ENCODE measurements around the gene RNASEH2A.
"Not testable (repeated sequence)": the region's sequence is repeated elsewhere in the genome, so short reads cannot be mapped to it uniquely, and the experiment has no call there.

RNASEH2A gene

DNA sequence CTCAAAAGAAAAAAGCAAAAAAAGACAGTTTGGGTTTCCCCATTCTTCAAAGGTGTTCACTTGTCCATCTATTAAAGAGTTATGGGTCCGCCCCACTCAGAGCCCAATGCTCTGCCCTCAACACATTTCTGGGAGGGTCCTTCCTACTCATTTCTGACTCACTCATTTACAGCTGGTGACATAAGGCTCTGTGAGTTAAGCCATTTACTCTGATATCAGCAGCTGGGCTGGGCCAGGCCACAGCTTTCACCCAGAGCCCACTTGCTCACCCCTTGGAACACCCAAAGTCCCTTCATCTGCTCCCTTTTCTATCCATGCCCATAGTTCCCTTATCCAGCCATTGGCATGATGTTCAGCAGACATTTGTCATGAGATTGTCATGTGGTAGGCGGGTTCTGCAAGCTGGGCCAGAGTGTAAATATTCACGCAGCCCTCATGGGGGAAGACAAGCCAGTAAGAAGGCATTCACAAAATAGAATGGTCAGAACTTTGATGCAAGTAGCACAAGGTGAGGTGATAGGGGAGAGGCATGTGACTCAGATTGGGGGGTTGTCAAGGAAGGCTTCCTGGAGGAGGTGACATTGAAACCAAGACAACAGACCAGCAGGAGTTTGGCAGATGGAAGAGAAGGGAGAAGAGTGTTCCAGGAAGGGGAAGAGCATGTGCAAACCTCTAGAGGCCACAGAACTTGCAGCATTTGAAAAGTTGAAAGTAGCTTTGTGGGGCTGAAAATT lies 37.8 kb downstream of the RNASEH2A start:
- TF ChIP-seq, protein P1, sequence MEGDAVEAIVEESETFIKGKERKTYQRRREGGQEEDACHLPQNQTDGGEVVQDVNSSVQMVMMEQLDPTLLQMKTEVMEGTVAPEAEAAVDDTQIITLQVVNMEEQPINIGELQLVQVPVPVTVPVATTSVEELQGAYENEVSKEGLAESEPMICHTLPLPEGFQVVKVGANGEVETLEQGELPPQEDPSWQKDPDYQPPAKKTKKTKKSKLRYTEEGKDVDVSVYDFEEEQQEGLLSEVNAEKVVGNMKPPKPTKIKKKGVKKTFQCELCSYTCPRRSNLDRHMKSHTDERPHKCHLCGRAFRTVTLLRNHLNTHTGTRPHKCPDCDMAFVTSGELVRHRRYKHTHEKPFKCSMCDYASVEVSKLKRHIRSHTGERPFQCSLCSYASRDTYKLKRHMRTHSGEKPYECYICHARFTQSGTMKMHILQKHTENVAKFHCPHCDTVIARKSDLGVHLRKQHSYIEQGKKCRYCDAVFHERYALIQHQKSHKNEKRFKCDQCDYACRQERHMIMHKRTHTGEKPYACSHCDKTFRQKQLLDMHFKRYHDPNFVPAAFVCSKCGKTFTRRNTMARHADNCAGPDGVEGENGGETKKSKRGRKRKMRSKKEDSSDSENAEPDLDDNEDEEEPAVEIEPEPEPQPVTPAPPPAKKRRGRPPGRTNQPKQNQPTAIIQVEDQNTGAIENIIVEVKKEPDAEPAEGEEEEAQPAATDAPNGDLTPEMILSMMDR (IDR thresholded peaks at IDR 0.05; ENCODE audit: insufficient read depth, low read length, poor library complexity, severe bottlenecking): no peak
- TF ChIP-seq EZH2phosphoT487 (conservative IDR thresholded peaks at IDR 0.05; ENCODE audit: low read length): no peak
- Histone ChIP-seq H3K9me2 (replicated peaks; ENCODE audit: insufficient read depth, low read length) (no peaks in the 10 kb centered on the region), H2AFZ (ENCODE audit: low read depth, low read length, severe bottlenecking) (no peak overlapping the region), H3K4me2 (ENCODE audit: low read depth, low read length, poor library complexity, severe bottlenecking) (no peak overlapping the region), H3K4me3 (ENCODE audit: insufficient read depth, low read length, poor library complexity, severe bottlenecking) (no peak overlapping the region), H3K36me3 (ENCODE audit: low read length) (no peaks in the 10 kb centered on the region), H3K9ac (ENCODE audit: low read length) (no peak overlapping the region), H4K20me1 (ENCODE audit: low read depth, low read length) (no peaks in the 10 kb centered on the region), H3K27me3 (ENCODE audit: low read length) (no peaks in the 10 kb centered on the region), H3K27ac (ENCODE audit: low read depth, low read length) (no peak overlapping the region), H3K9me3 (ENCODE audit: insufficient read depth, low read length) (no peaks in the 10 kb centered on the region), H3F3A (ENCODE audit: insufficient read depth) (peaks cover 9% of the 10 kb centered on the region), H3K79me2 (ENCODE audit: insufficient read depth, low read length) (0 out of 2 replicates have a peak, but pooled peaks cover 4% of the 10 kb centered on the region)

DNA sequence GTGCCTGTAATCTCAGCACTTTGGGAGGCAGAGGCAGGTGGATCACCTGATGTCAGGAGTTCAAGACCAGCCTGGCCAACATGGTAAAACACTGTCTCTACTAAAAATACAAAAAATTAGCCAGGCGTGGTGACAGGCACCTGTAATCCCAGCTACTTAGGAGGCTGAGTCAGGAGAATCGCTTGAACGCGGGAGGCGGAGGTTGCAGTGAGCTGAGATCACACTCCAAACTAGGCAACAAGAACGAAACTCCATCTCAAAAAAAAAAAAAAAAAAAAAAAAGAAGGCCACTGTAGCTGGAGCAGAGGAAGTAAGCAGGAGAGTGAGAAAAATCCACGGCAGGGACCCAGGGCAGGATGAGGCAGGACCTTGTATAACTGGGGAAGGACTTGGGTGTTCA lies 40.2 kb downstream of the RNASEH2A start:
- not testable (repeated sequence) for H3K27me3 ChIP-seq (ENCODE audit: low read length); H3F3A ChIP-seq (ENCODE audit: insufficient read depth); H2AFZ ChIP-seq (ENCODE audit: low read depth, low read length, severe bottlenecking); H4K20me1 ChIP-seq (ENCODE audit: low read depth, low read length); H3K79me2 ChIP-seq (ENCODE audit: insufficient read depth, low read length); H3K27ac ChIP-seq (ENCODE audit: low read depth, low read length); H3K4me2 ChIP-seq (ENCODE audit: low read depth, low read length, poor library complexity, severe bottlenecking); H3K9me3 ChIP-seq (ENCODE audit: insufficient read depth, low read length); H3K36me3 ChIP-seq (ENCODE audit: low read length); H3K4me3 ChIP-seq (ENCODE audit: insufficient read depth, low read length, poor library complexity, severe bottlenecking); H3K9ac ChIP-seq (ENCODE audit: low read length); H3K9me2 ChIP-seq (replicated peaks; ENCODE audit: insufficient read depth, low read length)

DNA sequence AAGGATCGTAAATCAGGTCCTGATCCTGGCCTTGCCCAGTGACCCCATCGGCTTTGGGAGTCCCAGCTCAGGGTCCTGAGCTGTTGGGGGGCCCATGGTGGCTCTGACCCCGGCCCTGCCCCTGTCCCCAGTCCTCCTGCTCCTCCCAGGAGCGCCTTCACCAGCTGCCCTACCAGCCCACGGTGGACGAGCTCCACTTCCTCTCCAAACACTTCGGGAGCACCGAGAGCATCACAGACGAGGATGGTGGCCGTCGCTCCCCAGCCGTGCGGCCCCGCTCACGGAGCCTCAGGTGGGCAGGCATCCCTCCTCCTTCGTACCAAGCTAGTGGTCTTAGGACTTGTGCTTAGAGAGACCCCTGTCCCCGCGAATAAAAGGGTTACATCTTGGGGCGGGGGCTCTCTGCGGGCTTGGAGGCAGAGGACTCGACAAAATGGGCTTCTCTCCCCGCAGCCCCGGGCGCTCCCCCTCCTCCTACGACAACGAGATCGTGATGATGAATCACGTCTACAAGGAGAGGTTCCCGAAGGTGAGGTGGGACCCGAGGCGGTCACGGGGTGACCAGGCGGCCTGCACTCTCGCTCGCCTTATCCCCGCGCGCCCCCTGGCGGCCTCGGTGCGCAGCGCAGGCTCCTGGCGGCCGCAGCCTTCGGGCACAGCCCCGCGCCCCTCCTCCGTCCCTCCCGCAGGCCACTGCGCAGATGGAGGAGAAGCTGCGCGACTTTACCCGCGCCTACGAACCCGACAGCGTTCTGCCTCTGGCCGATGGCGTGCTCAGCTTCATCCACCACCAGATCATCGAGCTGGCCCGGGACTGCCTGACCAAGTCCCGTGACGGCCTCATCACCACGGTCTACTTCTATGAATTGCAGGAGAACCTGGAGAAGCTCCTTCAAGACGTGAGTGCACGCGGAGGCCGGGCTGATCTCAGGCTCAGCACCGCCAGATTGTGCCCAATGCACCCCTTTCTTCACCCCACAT lies 41.1 kb downstream of the RNASEH2A start:
- H2AFZ ChIP-seq (ENCODE audit: low read depth, low read length, severe bottlenecking): no peak overlapping the region
- H3K27ac ChIP-seq (ENCODE audit: low read depth, low read length): no peak overlapping the region
- no peak overlapping the region for H3K9ac ChIP-seq (ENCODE audit: low read length)
- H4K20me1 ChIP-seq (ENCODE audit: low read depth, low read length): no peaks in the 10 kb centered on the region
- no peaks in the 10 kb centered on the region for H3K27me3 ChIP-seq (ENCODE audit: low read length)
- H3K4me3 ChIP-seq (ENCODE audit: insufficient read depth, low read length, poor library complexity, severe bottlenecking): no peak overlapping the region
- H3K9me2 ChIP-seq (replicated peaks; ENCODE audit: insufficient read depth, low read length): no peaks in the 10 kb centered on the region
- H3K36me3 ChIP-seq (ENCODE audit: low read length): no peaks in the 10 kb centered on the region
- TF ChIP-seq, protein P1 (IDR thresholded peaks at IDR 0.05; ENCODE audit: insufficient read depth, low read length, poor library complexity, severe bottlenecking): peak; percentile 80
- no peak for TF ChIP-seq EZH2phosphoT487 (conservative IDR thresholded peaks at IDR 0.05; ENCODE audit: low read length)
- H3K4me2 ChIP-seq (ENCODE audit: low read depth, low read length, poor library complexity, severe bottlenecking): peak overlapping the region; percentile 19
- H3K9me3 ChIP-seq (ENCODE audit: insufficient read depth, low read length): no peaks in the 10 kb centered on the region
- no peaks in the 10 kb centered on the region for H3K79me2 ChIP-seq (ENCODE audit: insufficient read depth, low read length)
- no peaks in the 10 kb centered on the region for H3F3A ChIP-seq (ENCODE audit: insufficient read depth)
